Right lobe of liver (tissue), 6 donors: ENCODE results near the gene CDH4. TPM values are rescaled to one million over a fixed set of nuclear protein-coding genes. Genes with fewer than 3 reads are reported as not detected.

Experiments
- ATAC-seq, 4 donors: fragments of 200-7000 bp; cut with Tn5 transposase; one replicate each; pipeline ENCODE4 v1.9.1; 2020; ENCODE audit warnings: mild to moderate bottlenecking in 4 of 4, moderate library complexity in 4 of 4
- DNase-seq, 3 donors: peaks; one replicate each; pipeline ENCODE4 v3.0.0-alpha.2; 2020
- H3K27ac ChIP-seq, 3 donors: fragments of 200-600 bp; one replicate each; pipeline ENCODE4 v1.8.0; 2022
- H3K27me3 ChIP-seq, 2 donors: fragments of 200-600 bp; one replicate each; pipeline ENCODE4 v1.8.0; 2022
- H3K36me3 ChIP-seq, 4 donors: fragments of 200-600 bp; sonication (generic) in 1 of 4; one replicate each; pipeline versions ENCODE4 v1.5.1 to v1.8.0; 2017 to 2022; ENCODE audit warnings: control low read depth in 1 of 4
- H3K4me1 ChIP-seq, 4 donors: fragments of 200-600 bp; sonication (generic) in 1 of 4; one replicate each; pipeline versions ENCODE4 v1.5.1 to v1.8.0; 2017 to 2022; ENCODE audit warnings: control low read depth in 1 of 4
- H3K4me3 ChIP-seq, 3 donors: fragments of 200-600 bp; one replicate each; pipeline ENCODE4 v1.8.0; 2022
- H3K9me3 ChIP-seq, 4 donors: fragments of 200-600 bp; sonication (generic) in 1 of 4; one replicate each; pipeline versions ENCODE4 v1.5.1 to v1.8.0; 2017 to 2022; ENCODE audit warnings: control low read depth in 1 of 4
- POLR2A ChIP-seq: fragments of 450-650 bp; IDR thresholded peaks from one replicate; pipeline ENCODE4 v1.6.1; 2017; ENCODE audit warnings: antibody characterized with exemption, mild to moderate bottlenecking
- WGBS: methylation state at CpG from one replicate; pipeline ENCODE4 v1.1.6; 2018; ENCODE audit warnings: low coverage, low lambda C conversion rate; ENCODE audit not compliant: insufficient coverage; ENCODE audit errors: missing lambda C conversion rate; 5-methylcytosine and 5-hydroxymethylcytosine counted together
- intact Hi-C, 2 donors: fragments of 100-400 bp; cut with DNase I; formaldehyde crosslinking; loops; one replicate each; pipeline versions ENCODE4 v1.11.2 to v1.14.1; 2022
- total RNA-seq, 6 experiments: library from RNA; depleted of rRNA in 2 of 6; stranded (reverse); fragments of >200 nt in 2 of 6; fragmentation: NEBNext Ultra II Directional in 3 of 6; extraction: Animal tissue kit (Norgen Biotek cat#: 25700) in 3 of 6; gene quantifications; one replicate each; pipeline versions ENCODE4 v1.1.0 to v1.2.4, GENCODE V29; 2016 to 2023
- TF ChIP-seq, protein P1 (sequence below), 4 donors: fragments of 200-600 bp in 3 of 4; fragments of 450-650 bp in 1 of 4; IDR thresholded peaks; one replicate each; pipeline versions ENCODE4 v1.5.1 to v1.8.0; 2016 to 2022; ENCODE audit warnings: antibody characterized with exemption in 4 of 4, mild to moderate bottlenecking in 2 of 4
- donor health status: DM: no; HTN: yes; CAD: no.
- donor health status: DM: no; HTN: no; CAD: no.
- donor health status: DM: no; HTN: no; CAD: no.
- donor health status: DM: no; HTN: yes; CAD: no.
- donor health status: DM: no; HTN: yes; CAD: no.

The CDH4 gene
- total RNA-seq, 6 experiments from 2014 or later, result 0.02 to 0.14 (median 0.09) TPM; not detected in 3

DNA sequence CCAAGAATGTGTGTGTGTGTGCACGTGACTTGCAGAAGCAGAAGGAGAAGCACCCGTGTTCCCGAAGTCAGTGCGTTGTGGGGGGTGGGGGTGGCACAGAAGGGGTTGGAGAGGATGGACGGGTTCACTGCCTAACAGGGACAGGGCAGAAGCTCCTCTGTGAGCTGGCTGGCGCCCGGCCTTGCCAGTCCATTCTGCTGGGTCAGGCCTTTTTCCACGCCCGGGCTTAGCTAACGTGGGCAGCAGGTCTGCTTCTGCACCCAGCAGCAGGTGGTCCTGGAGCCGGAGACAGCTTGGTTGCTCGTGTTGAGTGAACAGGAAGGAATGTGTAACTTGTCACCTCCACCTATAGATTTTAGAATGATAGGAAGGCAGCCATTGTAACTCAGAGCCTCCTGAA, 374.4 kb downstream of the CDH4 start:
- WGBS, result 50% methylated on average over 1 of the region's 12 CpGs
- DNase-seq, result peak in 1 of 3 donors; percentile 16
- H3K9me3 ChIP-seq, result no peaks in the 10 kb centered on the region
- no peak overlapping the region for H3K27ac ChIP-seq
- H3K27me3 ChIP-seq, result no peaks in the 10 kb centered on the region
- no peaks in the 10 kb centered on the region for H3K36me3 ChIP-seq
- ATAC-seq, result no peak
- H3K4me1 ChIP-seq, result no peaks in the 10 kb centered on the region
- H3K4me3 ChIP-seq, result no peak overlapping the region
- intact Hi-C loops, result no loop called here
- TF ChIP-seq, protein P1, sequence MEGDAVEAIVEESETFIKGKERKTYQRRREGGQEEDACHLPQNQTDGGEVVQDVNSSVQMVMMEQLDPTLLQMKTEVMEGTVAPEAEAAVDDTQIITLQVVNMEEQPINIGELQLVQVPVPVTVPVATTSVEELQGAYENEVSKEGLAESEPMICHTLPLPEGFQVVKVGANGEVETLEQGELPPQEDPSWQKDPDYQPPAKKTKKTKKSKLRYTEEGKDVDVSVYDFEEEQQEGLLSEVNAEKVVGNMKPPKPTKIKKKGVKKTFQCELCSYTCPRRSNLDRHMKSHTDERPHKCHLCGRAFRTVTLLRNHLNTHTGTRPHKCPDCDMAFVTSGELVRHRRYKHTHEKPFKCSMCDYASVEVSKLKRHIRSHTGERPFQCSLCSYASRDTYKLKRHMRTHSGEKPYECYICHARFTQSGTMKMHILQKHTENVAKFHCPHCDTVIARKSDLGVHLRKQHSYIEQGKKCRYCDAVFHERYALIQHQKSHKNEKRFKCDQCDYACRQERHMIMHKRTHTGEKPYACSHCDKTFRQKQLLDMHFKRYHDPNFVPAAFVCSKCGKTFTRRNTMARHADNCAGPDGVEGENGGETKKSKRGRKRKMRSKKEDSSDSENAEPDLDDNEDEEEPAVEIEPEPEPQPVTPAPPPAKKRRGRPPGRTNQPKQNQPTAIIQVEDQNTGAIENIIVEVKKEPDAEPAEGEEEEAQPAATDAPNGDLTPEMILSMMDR (IDR thresholded peaks at IDR 0.05), result no peak
- TF ChIP-seq POLR2A, result no peak

DNA sequence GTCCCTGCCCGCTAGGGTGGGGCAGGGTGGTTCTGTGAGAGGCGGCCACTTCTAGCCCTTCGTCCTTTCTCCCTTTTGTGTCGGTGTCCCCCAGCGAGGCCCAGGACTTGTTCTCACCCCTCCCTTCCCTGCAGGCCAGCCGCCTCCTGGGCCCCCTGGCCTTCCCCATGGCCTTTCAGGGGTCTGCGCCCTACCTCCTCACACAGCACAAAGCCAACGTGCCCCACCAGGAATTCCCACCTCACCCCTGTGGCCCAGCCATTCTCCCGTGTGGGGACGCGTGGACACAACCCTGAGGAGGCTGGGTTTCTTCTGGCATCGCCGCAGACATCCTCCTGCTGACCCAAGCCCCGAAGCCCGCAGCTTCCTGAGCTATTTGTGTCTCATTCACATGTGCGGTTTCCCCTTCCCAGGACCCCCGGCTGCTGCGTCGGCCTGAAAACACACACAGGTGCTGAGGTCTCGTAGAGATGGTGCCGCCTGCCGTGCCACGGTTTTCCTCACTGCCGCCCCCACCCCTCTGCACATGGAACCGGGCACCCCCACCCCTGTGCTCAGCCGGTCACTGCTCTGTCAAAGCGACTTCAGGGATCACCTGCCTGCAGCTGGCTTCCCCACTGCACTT, 375.8 kb downstream of the CDH4 start:
- no peak for DNase-seq
- Histone ChIP-seq H3K27ac (no peak overlapping the region), H3K36me3 (no peaks in the 10 kb centered on the region), H3K9me3 (no peaks in the 10 kb centered on the region), H3K27me3 (no peaks in the 10 kb centered on the region), H3K4me3 (no peak overlapping the region), H3K4me1 (no peaks in the 10 kb centered on the region)
- ATAC-seq, result no peak
- TF ChIP-seq, protein P1 (IDR thresholded peaks at IDR 0.05), result no peak
- TF ChIP-seq POLR2A, result no peak
- intact Hi-C loops, result no loop called here
- 51% methylated on average over 12 of the region's 27 CpGs for WGBS

DNA sequence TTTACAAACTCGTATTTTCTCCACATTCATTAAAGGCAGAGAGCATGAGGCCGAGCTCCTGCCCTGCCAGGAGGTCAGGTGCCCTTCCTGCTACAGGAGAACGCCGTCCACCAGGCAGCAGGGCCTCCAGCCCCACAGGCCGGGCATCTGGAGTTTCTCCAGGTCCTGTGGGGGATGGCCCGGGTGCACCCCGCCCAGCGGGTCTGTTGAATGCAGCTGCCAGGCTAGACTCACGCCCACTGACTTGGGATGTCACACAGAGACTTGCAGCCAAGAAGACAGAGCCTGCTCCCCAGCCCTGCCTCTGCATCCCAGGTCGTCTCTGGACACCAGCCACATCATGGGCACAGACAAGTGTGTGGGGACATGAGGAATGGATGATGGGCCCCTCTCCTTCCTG, 376.4 kb downstream of the CDH4 start:
- 60% methylated on average over 6 of the region's 10 CpGs for WGBS
- no peaks in the 10 kb centered on the region for H3K4me1 ChIP-seq
- ATAC-seq, result no peak
- H3K4me3 ChIP-seq, result no peak overlapping the region
- H3K36me3 ChIP-seq, result no peaks in the 10 kb centered on the region
- TF ChIP-seq, protein P1 (IDR thresholded peaks at IDR 0.05), result no peak
- TF ChIP-seq POLR2A, result no peak
- no peak overlapping the region for H3K27ac ChIP-seq
- DNase-seq, result peak in 1 of 3 donors; percentile 42
- no peaks in the 10 kb centered on the region for H3K9me3 ChIP-seq
- intact Hi-C loops, result no loop called here
- no peaks in the 10 kb centered on the region for H3K27me3 ChIP-seq

DNA sequence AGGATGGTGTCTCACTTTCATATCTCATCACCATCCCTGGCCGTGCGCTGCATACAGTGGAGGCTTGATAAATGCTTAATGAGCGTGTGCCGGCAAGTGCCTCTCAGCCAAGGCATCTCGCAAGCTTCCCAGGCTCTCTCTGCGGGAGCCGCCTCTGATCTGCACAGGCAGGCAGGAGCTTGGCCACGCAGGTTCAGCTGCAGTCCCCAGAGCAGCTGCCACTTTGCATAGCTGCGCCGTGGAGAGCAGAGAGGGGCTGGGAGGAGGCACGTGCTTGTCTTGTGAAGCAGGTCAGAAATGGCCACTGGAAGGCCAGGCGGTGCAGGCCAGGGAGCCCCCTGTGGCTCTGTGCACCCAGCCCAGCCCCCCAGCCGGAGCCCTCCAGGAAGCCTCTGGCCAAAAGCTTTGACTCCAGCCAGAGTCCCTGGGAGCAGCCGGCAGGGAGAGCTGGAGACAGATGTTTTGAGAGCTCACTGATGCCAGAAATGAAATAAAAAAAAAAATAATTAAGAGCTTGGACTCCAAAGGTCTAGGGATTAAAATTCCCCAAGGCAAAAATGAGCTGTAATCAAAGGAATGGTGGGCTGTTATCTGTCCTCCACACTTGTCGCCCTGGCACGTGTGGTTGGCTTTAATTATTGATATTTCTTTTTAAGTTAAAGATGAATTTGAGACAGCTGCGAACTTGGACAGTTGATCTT, 377.0 kb downstream of the CDH4 start:
- Histone ChIP-seq H3K27ac (no peak overlapping the region), H3K4me1 (no peaks in the 10 kb centered on the region), H3K4me3 (no peak overlapping the region), H3K27me3 (no peaks in the 10 kb centered on the region), H3K9me3 (no peaks in the 10 kb centered on the region), H3K36me3 (no peaks in the 10 kb centered on the region)
- DNase-seq (peak in 1 of 3 donors; percentile 39), ATAC-seq (no peak)
- intact Hi-C loops, result no loop called here
- TF ChIP-seq, protein P1 (IDR thresholded peaks at IDR 0.05), result no peak
- no peak for TF ChIP-seq POLR2A
- 35% methylated on average over 11 of the region's 17 CpGs for WGBS
